Middle frontal gyrus (tissue), 1 donor: ENCODE data around the gene HSD17B11.
"Not testable (repeated sequence)": the region's sequence is repeated elsewhere in the genome, so short reads cannot be mapped to it uniquely, and the experiment has no call there.

Experiments
- DNase-seq: peaks from one replicate; pipeline ENCODE4 v3.0.0-alpha.2; 2015; ENCODE audit warnings: low spot score; ENCODE audit errors: extremely low spot score

Gene HSD17B11

GRCh38 chr4:87309625-87310024 is 81.4 kb downstream of the HSD17B11 start:
- no peak for DNase-seq

DNA sequence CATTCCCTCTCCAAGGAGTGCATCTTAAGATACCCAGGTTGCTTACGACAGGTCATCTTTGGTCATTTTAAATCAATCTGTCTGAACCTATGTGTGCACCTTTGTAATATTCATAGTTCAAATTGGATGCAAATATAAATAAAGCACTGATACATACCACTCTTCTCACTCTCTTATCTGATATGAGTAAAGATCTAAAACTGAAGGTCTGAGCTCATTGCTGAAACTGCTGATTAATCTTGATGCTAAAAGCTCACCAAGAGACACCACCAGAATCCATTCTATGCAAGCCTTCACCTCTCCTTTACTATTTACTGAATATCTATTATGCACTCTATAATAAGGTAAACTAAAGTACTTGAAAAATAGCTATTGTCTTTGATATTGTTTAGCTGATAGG is 84.9 kb downstream of the HSD17B11 start:
- no peak for DNase-seq

- no peak for DNase-seq
Measured at GRCh38 chr4:87305562-87305961, 85.4 kb downstream of the HSD17B11 start.

DNA sequence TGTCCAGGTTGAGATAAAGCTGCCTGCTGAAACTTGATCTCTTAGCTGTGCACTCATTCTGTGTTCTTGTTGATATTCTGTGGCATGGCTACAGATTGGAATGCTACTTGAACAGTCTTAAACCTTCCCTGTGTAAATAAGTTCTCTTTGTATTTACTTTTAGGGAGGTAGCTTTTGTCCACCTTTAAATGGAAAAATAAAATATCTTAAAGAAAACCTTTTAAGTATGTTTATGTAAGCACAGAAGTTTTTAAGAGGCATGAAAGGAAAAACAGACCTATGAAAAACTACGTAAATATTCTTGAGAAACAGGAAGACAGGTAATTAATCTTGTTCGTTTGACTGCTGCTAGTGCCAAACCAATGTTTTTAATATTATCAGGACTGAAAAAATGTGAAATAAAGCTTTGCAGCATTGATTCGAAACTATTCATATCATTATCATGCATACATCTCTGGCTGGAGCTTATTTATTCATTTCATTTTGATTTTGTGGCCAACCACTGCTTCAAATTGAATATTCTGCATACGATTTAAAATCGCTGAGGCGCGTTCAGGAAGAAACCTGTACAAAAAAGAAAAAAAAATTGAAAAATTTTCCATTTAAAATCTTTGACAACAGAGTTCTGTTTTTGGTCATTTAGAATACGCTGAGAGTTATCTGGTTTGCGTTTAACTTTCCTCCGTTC is 86.1 kb downstream of the HSD17B11 start:
- no peak for DNase-seq

- no peak for DNase-seq
Measured at GRCh38 chr4:87299898-87300297, 91.1 kb downstream of the HSD17B11 start.

DNA sequence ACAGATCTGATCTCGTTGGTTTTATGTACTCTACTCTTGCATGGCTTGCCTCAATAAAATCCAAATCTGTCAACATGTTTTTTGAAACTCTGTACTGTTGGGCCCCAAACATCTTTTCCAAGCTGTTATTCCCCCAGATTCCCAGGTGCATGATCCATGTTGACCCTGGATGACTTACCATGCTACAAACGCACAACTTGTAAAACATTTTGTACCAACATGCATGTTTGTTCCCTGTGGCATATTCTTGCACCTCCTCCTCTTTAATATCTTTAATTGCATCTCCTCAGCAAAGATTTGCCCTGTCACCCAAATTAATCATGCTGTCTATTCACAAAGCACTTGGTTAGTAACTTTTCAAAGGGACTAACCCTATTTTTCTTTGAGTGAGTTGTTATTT is 92.6 kb downstream of the HSD17B11 start:
- no peak for DNase-seq

GRCh38 chr4:87294911-87295310 is 96.1 kb downstream of the HSD17B11 start:
- DNase-seq = not testable (repeated sequence)

DNA sequence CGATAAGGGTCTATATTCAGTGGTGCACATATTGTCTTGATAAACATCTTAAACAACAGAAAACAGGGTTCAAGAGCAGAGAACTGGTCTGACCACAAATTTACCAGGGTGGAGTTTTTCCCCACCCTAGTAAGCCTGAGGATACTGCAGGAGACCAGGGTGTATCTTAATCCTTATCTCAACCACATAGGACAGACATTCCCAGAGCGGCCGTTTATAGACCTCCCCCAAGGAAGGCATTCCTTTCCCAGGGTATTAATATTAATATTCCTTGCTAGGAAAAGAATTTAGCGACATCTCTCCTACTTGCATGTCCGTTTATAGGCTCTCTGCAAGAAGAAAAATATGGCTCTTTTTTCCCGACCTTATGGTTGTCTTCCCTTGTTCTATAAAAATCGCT is 97.1 kb downstream of the HSD17B11 start:
- not testable (repeated sequence) for DNase-seq

- DNase-seq = no peak
Measured at GRCh38 chr4:87286970-87287369, 104.0 kb downstream of the HSD17B11 start.
